GM18505 (cell line): ENCODE data around the gene FAM131B.
A peak's percentile ranks its signal among the peaks of the same experiment; 100 is the strongest.

ENCODE experiments used
- ATAC-seq: cut with Tn5 transposase; IDR thresholded peaks from one replicate; pipeline ENCODE4 v1.9.1; 2021; ENCODE audit not compliant: unreplicated experiment
- POLR2A ChIP-seq: IDR thresholded peaks from 4 replicates; pipeline ENCODE4 v1.6.1; 2011; ENCODE audit warnings: borderline replicate concordance; ENCODE audit not compliant: insufficient read depth, insufficient read length; ENCODE audit errors: extremely low read depth

Gene FAM131B

GRCh38 chr7:143354376-143354775 lies 8.1 kb downstream of the FAM131B start:
- no peak for TF ChIP-seq POLR2A
- ATAC-seq = no peak

DNA sequence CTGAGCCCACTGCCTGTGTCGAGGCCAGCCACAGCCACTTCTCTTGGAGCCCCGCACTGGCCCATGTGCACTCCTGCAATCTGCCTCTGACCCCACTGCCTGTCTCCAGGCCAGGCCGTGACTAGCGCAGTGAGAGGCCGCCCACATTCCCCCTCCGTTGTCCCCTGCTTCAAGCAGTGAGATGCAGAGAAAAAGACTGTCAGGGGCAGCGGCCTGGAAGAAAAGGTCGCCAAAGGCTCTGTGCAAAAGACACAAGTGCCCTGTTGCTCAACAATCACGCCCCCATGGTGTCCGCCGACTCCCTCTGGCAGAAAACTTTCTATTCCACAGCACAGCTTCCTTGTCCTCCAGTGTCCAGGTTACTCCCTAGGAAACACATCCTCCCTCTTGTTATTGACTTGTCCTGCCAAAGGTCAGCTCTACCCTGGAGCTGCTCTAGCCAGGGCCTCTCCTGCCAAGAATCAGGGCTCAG lies 9.9 kb downstream of the FAM131B start:
- ATAC-seq = no peak
- no peak for TF ChIP-seq POLR2A

- TF ChIP-seq POLR2A = no peak
- ATAC-seq = no peak
These were observed 10.9 kb downstream of the FAM131B start for GRCh38 chr7:143351574-143351973.

- TF ChIP-seq POLR2A = no peak
- ATAC-seq = no peak
These were observed 11.5 kb downstream of the FAM131B start for GRCh38 chr7:143351060-143351459.

- no peak for ATAC-seq
- TF ChIP-seq POLR2A = no peak
These were observed 14.6 kb downstream of the FAM131B start for GRCh38 chr7:143347950-143348349.

GRCh38 chr7:143346018-143346417 lies 16.5 kb downstream of the FAM131B start:
- no peak for TF ChIP-seq POLR2A
- no peak for ATAC-seq

- peak; percentile 81 for ATAC-seq
- no peak for TF ChIP-seq POLR2A
These were observed 17.0 kb downstream of the FAM131B start for GRCh38 chr7:143345428-143345900.

DNA sequence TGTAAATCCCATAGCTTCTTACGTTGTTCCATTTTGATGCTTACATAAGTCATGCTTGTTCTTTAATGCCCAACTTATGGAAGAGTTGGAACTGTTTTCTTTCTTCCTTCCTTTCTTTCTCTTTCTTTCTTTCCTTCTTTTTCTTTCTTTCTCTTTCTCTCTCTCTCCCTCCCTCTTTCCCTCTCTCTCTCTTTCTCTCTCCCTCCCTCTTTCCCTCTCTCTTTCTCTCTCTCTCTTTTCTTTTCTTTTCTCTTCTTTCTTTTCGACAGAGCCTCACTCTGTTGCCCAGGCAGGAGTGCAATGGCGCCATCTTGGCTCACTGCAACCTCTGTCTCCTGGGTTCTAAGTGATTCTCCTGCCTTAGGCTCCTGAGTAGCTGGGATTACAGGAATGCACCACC lies 18.9 kb downstream of the FAM131B start:
- TF ChIP-seq POLR2A = no peak
- no peak for ATAC-seq

DNA sequence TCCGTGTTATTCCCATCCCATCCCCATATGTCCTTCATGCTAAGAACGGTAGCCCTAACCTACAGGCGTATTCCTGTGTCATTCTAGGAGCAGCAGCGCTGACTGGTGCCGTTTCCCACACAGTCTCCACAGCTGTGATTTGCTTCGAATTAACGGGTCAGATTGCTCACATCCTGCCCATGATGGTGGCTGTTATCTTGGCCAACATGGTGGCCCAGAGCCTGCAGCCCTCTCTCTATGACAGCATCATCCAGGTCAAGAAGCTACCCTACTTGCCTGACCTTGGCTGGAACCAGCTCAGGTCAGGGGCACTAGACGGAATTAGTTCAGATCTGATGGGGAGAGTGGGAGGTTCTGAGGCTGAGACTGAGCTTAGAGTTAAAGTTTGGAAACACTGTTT lies 20.7 kb downstream of the FAM131B start:
- no peak for TF ChIP-seq POLR2A
- ATAC-seq = no peak

GRCh38 chr7:143337216-143337615 lies 25.3 kb downstream of the FAM131B start:
- no peak for TF ChIP-seq POLR2A
- no peak for ATAC-seq

DNA sequence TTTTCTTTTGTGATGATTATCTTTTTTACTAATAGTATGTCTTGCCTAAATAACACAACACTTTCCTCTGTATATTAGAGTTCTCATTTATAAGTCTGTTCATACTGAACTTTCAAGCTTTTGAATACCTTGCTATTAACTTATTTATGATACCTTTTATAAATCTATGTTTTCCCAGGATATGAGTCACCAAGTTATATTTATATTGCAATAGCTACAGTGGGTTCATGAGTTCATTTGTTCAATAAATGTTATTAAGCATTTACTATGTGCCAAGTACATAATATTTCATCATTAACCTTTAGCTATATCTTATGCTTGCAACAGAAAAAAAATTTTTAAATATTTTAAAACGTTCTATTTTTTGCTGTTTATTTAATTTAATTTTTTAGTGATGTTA lies 28.3 kb downstream of the FAM131B start:
- ATAC-seq = no peak
- TF ChIP-seq POLR2A = no peak

DNA sequence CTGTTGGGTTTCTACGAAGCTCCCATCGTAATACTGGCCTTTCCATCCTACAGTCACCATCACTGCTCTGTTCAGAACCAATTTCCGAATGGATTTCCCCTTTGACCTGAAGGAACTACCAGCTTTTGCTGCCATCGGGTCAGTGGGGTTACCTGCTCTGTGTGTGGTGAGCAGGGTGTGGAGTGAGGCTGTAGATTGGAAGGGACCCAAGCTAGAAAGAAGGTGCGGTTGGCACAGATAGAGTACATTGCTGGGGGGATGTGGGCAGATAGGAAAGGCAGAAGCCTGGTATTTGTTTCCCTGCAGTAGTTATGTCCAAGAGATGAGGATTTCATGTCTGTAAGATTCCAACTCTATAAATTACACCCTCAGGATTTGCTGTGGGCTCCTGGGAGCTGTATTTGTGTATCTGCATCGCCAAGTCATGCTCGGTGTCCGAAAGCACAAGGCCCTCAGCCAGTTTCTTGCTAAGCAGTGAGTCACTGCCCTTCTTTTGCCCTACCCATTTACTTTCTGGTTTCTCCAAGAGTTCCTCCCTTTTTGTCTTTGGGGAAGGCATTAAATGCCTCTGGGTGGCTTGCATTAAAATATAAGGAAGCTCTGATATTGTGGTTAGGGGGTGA lies 31.2 kb downstream of the FAM131B start:
- TF ChIP-seq POLR2A = no peak
- ATAC-seq = no peak

DNA sequence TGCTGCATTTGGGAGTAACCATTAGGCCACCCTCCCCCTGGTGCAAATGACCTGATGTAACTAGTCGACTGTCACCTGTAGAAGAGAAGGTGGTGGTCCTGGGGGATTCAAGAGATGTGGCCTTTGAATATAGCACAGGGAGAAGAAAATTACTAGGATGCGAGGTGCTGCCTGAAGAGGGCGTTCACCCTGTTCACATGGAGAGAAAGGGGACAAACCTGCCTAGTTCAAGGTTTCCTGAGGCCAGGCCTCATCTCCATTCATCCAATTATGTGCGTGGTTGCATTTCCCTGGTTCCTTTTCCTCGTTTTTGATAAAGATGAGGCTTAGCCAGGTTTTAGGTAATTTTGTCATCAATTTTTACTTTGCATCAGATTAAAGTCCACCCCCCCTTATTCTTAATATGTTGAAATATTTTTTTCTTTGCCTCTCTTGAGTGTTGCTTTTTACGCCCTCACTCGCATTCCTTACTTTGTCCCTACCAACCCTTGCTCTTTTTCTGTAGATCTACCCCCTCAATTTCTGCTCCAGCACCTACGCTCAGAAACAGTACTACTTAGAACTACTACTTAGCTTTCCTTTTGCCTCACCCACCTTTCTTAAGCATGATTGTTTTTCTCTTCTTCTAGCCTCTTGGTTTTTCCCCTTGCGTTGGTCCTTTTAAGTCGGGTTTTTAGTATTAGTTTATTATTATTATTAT lies 32.9 kb downstream of the FAM131B start:
- no peak for ATAC-seq
- TF ChIP-seq POLR2A = no peak

GRCh38 chr7:143327903-143328302 lies 34.6 kb downstream of the FAM131B start:
- ATAC-seq = peak; percentile 45
- no peak for TF ChIP-seq POLR2A

DNA sequence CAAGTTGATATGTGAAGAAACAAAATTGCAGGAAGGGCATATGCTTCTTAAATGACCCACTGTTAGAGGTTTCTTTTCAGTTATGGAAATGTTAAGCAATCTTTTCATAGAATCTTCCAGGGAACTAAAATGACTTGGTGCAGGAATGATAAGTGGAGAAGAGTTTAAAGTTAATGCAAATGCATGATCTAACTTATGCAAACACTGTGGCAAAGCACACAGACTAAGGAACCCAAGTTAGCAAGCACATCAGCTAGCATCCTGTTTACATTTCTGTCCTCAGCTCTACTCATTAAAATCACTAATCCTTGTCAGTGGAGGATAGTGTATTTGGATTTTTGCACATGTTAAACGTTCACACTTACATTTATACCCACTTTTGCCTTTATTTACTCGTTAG lies 37.3 kb downstream of the FAM131B start:
- TF ChIP-seq POLR2A = no peak
- no peak for ATAC-seq

- ATAC-seq = no peak
- no peak for TF ChIP-seq POLR2A
These were observed 38.9 kb downstream of the FAM131B start for GRCh38 chr7:143323653-143324052.
